ENCODE results near the gene MTFMT. TPM values are rescaled to one million over a fixed set of nuclear protein-coding genes. Genes with fewer than 3 reads are reported as not detected.

Gene MTFMT
- total and polyA plus RNA-seq, 4 donors, result 6.8 to 14.7 (median 8.4) TPM

GRCh38 chr15:64975390-64975789 lies 54.0 kb downstream of the MTFMT start (continued):
- no peak for TF ChIP-seq FOXA1 (IDR thresholded peaks at IDR 0.05)

GRCh38 chr15:64970698-64971097 lies 58.7 kb downstream of the MTFMT start:
- peaks cover 6 to 59% (median 45%) of the 10 kb centered on the region in 4 donors for H3K36me3 ChIP-seq (ENCODE audit: control insufficient read depth in 4 of 4, insufficient read depth in 3 of 4, low read depth in 1 of 4, low read length in 3 of 4)

GRCh38 chr15:64969401-64969800 lies 60.0 kb downstream of the MTFMT start:
- Histone ChIP-seq H3K27me3 (ENCODE audit: control insufficient read depth in 4 of 4, insufficient read depth in 4 of 4, low read length in 3 of 4) (no peaks in the 10 kb centered on the region), H3K36me3 (ENCODE audit: control insufficient read depth in 4 of 4, insufficient read depth in 3 of 4, low read depth in 1 of 4, low read length in 3 of 4) (peaks cover 8 to 61% (median 49%) of the 10 kb centered on the region in 4 donors), H3K4me1 (ENCODE audit: control insufficient read depth in 4 of 4, insufficient read depth in 4 of 4, low read length in 3 of 4) (no peaks in the 10 kb centered on the region), H3K27ac (ENCODE audit: low read depth in 1 of 2, low read length in 2 of 2) (no peak overlapping the region), H3K9ac (ENCODE audit: low read depth in 1 of 2, low read length in 2 of 2) (no peak overlapping the region), H3K4me3 (ENCODE audit: low read depth in 1 of 3, low read length in 3 of 3) (no peak overlapping the region), H3K9me3 (ENCODE audit: control insufficient read depth in 4 of 4, low read length in 3 of 4) (no peaks in the 10 kb centered on the region)
- 85% methylated on average over 1 of the region's 1 CpG for WGBS
- no peak for DNase-seq (ENCODE audit: low spot score)
- TF ChIP-seq FOXA1 (IDR thresholded peaks at IDR 0.05), result no peak
- TF ChIP-seq HNF4A (conservative IDR thresholded peaks at IDR 0.05), result no peak
- TF ChIP-seq TAF1 (conservative IDR thresholded peaks at IDR 0.05), result no peak
- no peak for TF ChIP-seq ATF3 (IDR thresholded peaks at IDR 0.05)
- no peak for TF ChIP-seq FOXA2 (IDR thresholded peaks at IDR 0.05)
- no peak for TF ChIP-seq NR2F2 (IDR thresholded peaks at IDR 0.05)
- TF ChIP-seq ZBTB33 (IDR thresholded peaks at IDR 0.05), result no peak
- no peak for TF ChIP-seq RAD21 (IDR thresholded peaks at IDR 0.05)
- no peak for TF ChIP-seq CTCF (IDR thresholded peaks at IDR 0.05; ENCODE audit: low read depth, low read length, missing input control)
- TF ChIP-seq MAX (IDR thresholded peaks at IDR 0.05), result no peak
- TF ChIP-seq JUND (IDR thresholded peaks at IDR 0.05), result no peak
- no peak for TF ChIP-seq RXRA (IDR thresholded peaks at IDR 0.05)
- no peak for TF ChIP-seq REST (IDR thresholded peaks at IDR 0.05)
- TF ChIP-seq EGR1 (IDR thresholded peaks at IDR 0.05; ENCODE audit: low read depth in 2 of 2), result no peak
- no peak for TF ChIP-seq HNF4G (IDR thresholded peaks at IDR 0.05)
- TF ChIP-seq YY1 (IDR thresholded peaks at IDR 0.05), result no peak

More at GRCh38 chr15:64970698-64971097, 58.7 kb downstream of the MTFMT start:
- TF ChIP-seq MAX (IDR thresholded peaks at IDR 0.05), result no peak
- TF ChIP-seq ZBTB33 (IDR thresholded peaks at IDR 0.05), result no peak
- no peak for TF ChIP-seq ATF3 (IDR thresholded peaks at IDR 0.05)
- Histone ChIP-seq H3K4me3 (ENCODE audit: low read depth in 1 of 3, low read length in 3 of 3) (no peak overlapping the region), H3K9ac (ENCODE audit: low read depth in 1 of 2, low read length in 2 of 2) (no peak overlapping the region), H3K27me3 (ENCODE audit: control insufficient read depth in 4 of 4, insufficient read depth in 4 of 4, low read length in 3 of 4) (no peaks in the 10 kb centered on the region), H3K9me3 (ENCODE audit: control insufficient read depth in 4 of 4, low read length in 3 of 4) (no peaks in the 10 kb centered on the region), H3K27ac (ENCODE audit: low read depth in 1 of 2, low read length in 2 of 2) (no peak overlapping the region), H3K4me1 (ENCODE audit: control insufficient read depth in 4 of 4, insufficient read depth in 4 of 4, low read length in 3 of 4) (no peaks in the 10 kb centered on the region)
- DNase-seq (ENCODE audit: low spot score), result no peak
- 87% methylated on average over 7 of the region's 7 CpGs for WGBS
